ENCODE measurements around the gene AP1S1. TPM values are rescaled to one million over a fixed set of nuclear protein-coding genes. Genes with fewer than 3 reads are reported as not detected.

Gene AP1S1
- total RNA-seq, 1 experiment from 2014 or later = 52.3 TPM

DNA sequence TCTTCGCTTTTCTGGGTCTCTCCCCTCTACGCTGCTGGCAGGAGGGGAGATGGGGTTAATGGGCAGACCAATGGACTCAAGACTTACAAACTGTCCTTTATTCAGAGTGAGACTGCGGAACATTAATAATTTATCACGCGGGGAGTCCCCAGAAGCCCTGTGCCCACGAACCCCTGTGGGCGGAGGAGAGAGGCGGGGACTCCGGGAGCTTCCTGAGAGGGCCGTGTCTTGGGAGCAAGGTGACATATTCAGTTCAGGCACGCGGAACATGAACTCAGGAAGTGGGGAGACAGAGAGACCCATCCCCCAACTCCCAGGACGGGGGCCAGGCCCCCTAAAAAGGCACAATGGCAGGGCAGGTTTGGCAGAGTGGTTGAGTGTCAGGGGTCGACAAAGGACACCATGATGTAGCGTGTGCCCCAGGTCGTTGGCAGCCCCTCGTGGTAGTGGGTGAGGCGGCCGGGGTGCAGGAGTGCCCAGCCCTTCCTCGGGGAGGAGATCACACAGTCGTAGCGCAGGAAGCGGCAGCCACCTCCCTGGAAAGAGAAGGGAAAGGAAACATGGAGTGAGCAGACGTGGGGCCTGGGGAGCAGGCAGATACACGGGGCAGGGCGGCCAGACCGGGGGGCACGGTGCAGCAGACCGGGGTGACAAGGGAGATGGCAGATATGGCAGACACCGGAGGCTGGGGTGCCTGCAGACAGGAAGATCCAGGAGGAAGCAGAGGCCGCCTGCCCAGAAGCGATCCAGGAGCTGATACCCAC is 51.8 kb downstream of the AP1S1 start:
- Mint-ChIP-seq H3K27me3 (ENCODE audit: insufficient read depth, unreplicated experiment) (no peaks in the 10 kb centered on the region), H3K4me1 (ENCODE audit: low read depth, unreplicated experiment) (peaks cover 5% of the 10 kb centered on the region), H3K36me3 (ENCODE audit: insufficient read depth, unreplicated experiment) (peaks cover 36% of the 10 kb centered on the region), H3K27ac (ENCODE audit: unreplicated experiment) (no peak overlapping the region), H3K4me3 (ENCODE audit: unreplicated experiment) (no peak overlapping the region), H3K9me3 (ENCODE audit: unreplicated experiment) (no peaks in the 10 kb centered on the region)
- Histone ChIP-seq H3K27me3 (replicated peaks; ENCODE audit: control insufficient read depth, insufficient read depth, low read length) (no peaks in the 10 kb centered on the region), H3K9me3 (no peaks in the 10 kb centered on the region), H3K36me3 (ENCODE audit: control insufficient read depth, insufficient read depth, low read length) (peaks cover 1% of the 10 kb centered on the region; the same call in 1 of the 2 replicates), H3K4me1 (peaks cover 10% of the 10 kb centered on the region), H3K4me3 (ENCODE audit: low read depth, low read length) (no peak overlapping the region)
- TF ChIP-seq, protein P1, sequence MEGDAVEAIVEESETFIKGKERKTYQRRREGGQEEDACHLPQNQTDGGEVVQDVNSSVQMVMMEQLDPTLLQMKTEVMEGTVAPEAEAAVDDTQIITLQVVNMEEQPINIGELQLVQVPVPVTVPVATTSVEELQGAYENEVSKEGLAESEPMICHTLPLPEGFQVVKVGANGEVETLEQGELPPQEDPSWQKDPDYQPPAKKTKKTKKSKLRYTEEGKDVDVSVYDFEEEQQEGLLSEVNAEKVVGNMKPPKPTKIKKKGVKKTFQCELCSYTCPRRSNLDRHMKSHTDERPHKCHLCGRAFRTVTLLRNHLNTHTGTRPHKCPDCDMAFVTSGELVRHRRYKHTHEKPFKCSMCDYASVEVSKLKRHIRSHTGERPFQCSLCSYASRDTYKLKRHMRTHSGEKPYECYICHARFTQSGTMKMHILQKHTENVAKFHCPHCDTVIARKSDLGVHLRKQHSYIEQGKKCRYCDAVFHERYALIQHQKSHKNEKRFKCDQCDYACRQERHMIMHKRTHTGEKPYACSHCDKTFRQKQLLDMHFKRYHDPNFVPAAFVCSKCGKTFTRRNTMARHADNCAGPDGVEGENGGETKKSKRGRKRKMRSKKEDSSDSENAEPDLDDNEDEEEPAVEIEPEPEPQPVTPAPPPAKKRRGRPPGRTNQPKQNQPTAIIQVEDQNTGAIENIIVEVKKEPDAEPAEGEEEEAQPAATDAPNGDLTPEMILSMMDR (IDR thresholded peaks at IDR 0.05; ENCODE audit: insufficient read depth in 1 of 2, low read depth in 1 of 2, low read length in 1 of 2, severe bottlenecking in 1 of 2, unreplicated experiment in 1 of 2) = no peak
- BruUV-seq (replicated peaks) = no TSS peak
- no peak for DNase-seq
- ChIA-PET POLR2A (no interaction called here), CTCF (interaction anchor here (0.5 kb wide), 1 partner anchor 20 kb away, joined by 4 read pairs; no protein-coding TSS in a partner anchor)
- intact Hi-C loops (cut with micrococcal nuclease; ENCODE audit: unreplicated experiment) = no loop called here

DNA sequence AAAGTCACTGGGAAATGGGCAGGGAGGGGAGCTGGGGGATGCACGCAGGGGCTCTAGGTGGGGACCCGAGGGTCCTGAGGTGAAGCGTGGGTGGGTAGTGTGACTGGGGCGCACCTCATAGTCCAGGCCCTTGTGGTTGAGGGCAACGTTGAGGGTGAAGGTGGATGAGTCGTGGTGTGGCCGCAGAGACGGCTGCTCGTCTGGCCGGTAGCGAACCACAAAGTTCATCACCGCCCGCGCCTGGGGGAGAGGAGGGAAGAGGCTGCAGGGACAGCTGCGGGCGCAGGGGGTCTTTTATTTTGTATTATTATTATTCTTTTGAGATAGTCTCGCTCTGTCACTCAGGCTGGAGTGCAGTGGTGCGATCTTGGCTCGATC is 52.4 kb downstream of the AP1S1 start:
- Mint-ChIP-seq H3K4me3 (ENCODE audit: unreplicated experiment) (no peak overlapping the region), H3K27ac (ENCODE audit: unreplicated experiment) (no peak overlapping the region), H3K4me1 (ENCODE audit: low read depth, unreplicated experiment) (no peaks in the 10 kb centered on the region), H3K27me3 (ENCODE audit: insufficient read depth, unreplicated experiment) (no peaks in the 10 kb centered on the region), H3K9me3 (ENCODE audit: unreplicated experiment) (no peaks in the 10 kb centered on the region), H3K36me3 (ENCODE audit: insufficient read depth, unreplicated experiment) (peaks cover 36% of the 10 kb centered on the region)
- BruUV-seq (replicated peaks) = no TSS peak
- TF ChIP-seq, protein P1 (IDR thresholded peaks at IDR 0.05; ENCODE audit: insufficient read depth in 1 of 2, low read depth in 1 of 2, low read length in 1 of 2, severe bottlenecking in 1 of 2, unreplicated experiment in 1 of 2) = no peak
- Histone ChIP-seq H3K36me3 (ENCODE audit: control insufficient read depth, insufficient read depth, low read length) (peaks cover 1% of the 10 kb centered on the region; the same call in 1 of the 2 replicates), H3K27me3 (replicated peaks; ENCODE audit: control insufficient read depth, insufficient read depth, low read length) (no peaks in the 10 kb centered on the region), H3K4me1 (peaks cover 4% of the 10 kb centered on the region), H3K4me3 (ENCODE audit: low read depth, low read length) (no peak overlapping the region), H3K9me3 (no peaks in the 10 kb centered on the region)
- CTCF ChIA-PET = no interaction called here
- no peak for DNase-seq
- intact Hi-C loops (cut with micrococcal nuclease; ENCODE audit: unreplicated experiment) = no loop called here
- POLR2A ChIA-PET = no interaction called here

GRCh38 chr7:101207459-101207858 is 53.2 kb downstream of the AP1S1 start:
- Mint-ChIP-seq H3K27me3 (ENCODE audit: insufficient read depth, unreplicated experiment) (no peaks in the 10 kb centered on the region), H3K4me1 (ENCODE audit: low read depth, unreplicated experiment) (no peaks in the 10 kb centered on the region), H3K9me3 (ENCODE audit: unreplicated experiment) (no peaks in the 10 kb centered on the region), H3K4me3 (ENCODE audit: unreplicated experiment) (no peak overlapping the region), H3K36me3 (ENCODE audit: insufficient read depth, unreplicated experiment) (peaks cover 36% of the 10 kb centered on the region), H3K27ac (ENCODE audit: unreplicated experiment) (no peak overlapping the region)
- POLR2A ChIA-PET = no interaction called here
- intact Hi-C loops (cut with micrococcal nuclease; ENCODE audit: unreplicated experiment) = no loop called here
- H3K9me3 ChIP-seq = no peaks in the 10 kb centered on the region
- TF ChIP-seq, protein P1 (IDR thresholded peaks at IDR 0.05; ENCODE audit: insufficient read depth in 1 of 2, low read depth in 1 of 2, low read length in 1 of 2, severe bottlenecking in 1 of 2, unreplicated experiment in 1 of 2) = no peak
- no peak overlapping the region for H3K4me3 ChIP-seq (ENCODE audit: low read depth, low read length)
- CTCF ChIA-PET = no interaction called here
- no TSS peak for BruUV-seq (replicated peaks)
- DNase-seq = no peak
- no peaks in the 10 kb centered on the region for H3K27me3 ChIP-seq (replicated peaks; ENCODE audit: control insufficient read depth, insufficient read depth, low read length)
- H3K36me3 ChIP-seq (ENCODE audit: control insufficient read depth, insufficient read depth, low read length) = peaks cover 1% of the 10 kb centered on the region; the same call in 1 of the 2 replicates
- no peaks in the 10 kb centered on the region for H3K4me1 ChIP-seq

Measured in Caco-2 (cell line).